ENCODE data around the gene ASMTL.

GRCh38 chrX:1472975-1473374 is 20.3 kb upstream of the ASMTL start:
- TF ChIP-seq CTCF (IDR thresholded peaks at IDR 0.05; ENCODE audit: borderline replicate concordance, extremely low read depth, low read length, poor library complexity, severe bottlenecking) (no peak), EZH2 (IDR thresholded peaks at IDR 0.05; ENCODE audit: borderline replicate concordance, low read depth, low read length, severe bottlenecking) (no peak)

Measured in DND-41 (cell line).